ENCODE results near the gene ZNF423. TPM values are rescaled to one million over a fixed set of nuclear protein-coding genes. Genes with fewer than 3 reads are reported as not detected.

The ZNF423 gene
- total RNA-seq, 1 experiment from 2014 or later = not detected

- Histone ChIP-seq H3K27ac (ENCODE audit: low read length) (no peak overlapping the region), H3K27me3 (ENCODE audit: low read length) (no peaks in the 10 kb centered on the region), H3K9me2 (replicated peaks; ENCODE audit: insufficient read depth, low read length) (no peaks in the 10 kb centered on the region), H2AFZ (ENCODE audit: low read length) (no peak overlapping the region), H3K4me1 (ENCODE audit: low read length) (no peaks in the 10 kb centered on the region), H3K9ac (ENCODE audit: low read length) (no peak overlapping the region), H3K4me2 (ENCODE audit: low read depth, low read length, poor library complexity, severe bottlenecking) (no peak overlapping the region), H3K36me3 (ENCODE audit: insufficient read depth, low read length) (no peaks in the 10 kb centered on the region), H3K4me3 (ENCODE audit: low read length) (no peak overlapping the region), H3K79me2 (ENCODE audit: low read length) (no peaks in the 10 kb centered on the region), H4K20me1 (ENCODE audit: insufficient read depth, low read depth, low read length) (no peaks in the 10 kb centered on the region), H3K9me3 (ENCODE audit: low read length) (no peaks in the 10 kb centered on the region)
- DNase-seq = no peak
Measured at GRCh38 chr16:49816875-49817274, 39.0 kb downstream of the ZNF423 start.

- Histone ChIP-seq H3K9ac (ENCODE audit: low read length) (no peak overlapping the region), H4K20me1 (ENCODE audit: insufficient read depth, low read depth, low read length) (no peaks in the 10 kb centered on the region), H3K27ac (ENCODE audit: low read length) (no peak overlapping the region), H3K36me3 (ENCODE audit: insufficient read depth, low read length) (no peaks in the 10 kb centered on the region), H3K4me3 (ENCODE audit: low read length) (no peak overlapping the region), H3K4me2 (ENCODE audit: low read depth, low read length, poor library complexity, severe bottlenecking) (no peak overlapping the region), H3K27me3 (ENCODE audit: low read length) (no peaks in the 10 kb centered on the region), H2AFZ (ENCODE audit: low read length) (no peak overlapping the region), H3K9me2 (replicated peaks; ENCODE audit: insufficient read depth, low read length) (no peaks in the 10 kb centered on the region), H3K4me1 (ENCODE audit: low read length) (no peaks in the 10 kb centered on the region), H3K79me2 (ENCODE audit: low read length) (no peaks in the 10 kb centered on the region), H3K9me3 (ENCODE audit: low read length) (no peaks in the 10 kb centered on the region)
- DNase-seq = no peak
Measured at GRCh38 chr16:49811644-49812334, 44.1 kb downstream of the ZNF423 start.

- no peaks in the 10 kb centered on the region for H3K79me2 ChIP-seq (ENCODE audit: low read length)
- H3K4me1 ChIP-seq (ENCODE audit: low read length) = no peaks in the 10 kb centered on the region
- H3K36me3 ChIP-seq (ENCODE audit: insufficient read depth, low read length) = no peaks in the 10 kb centered on the region
- DNase-seq = no peak
- H3K4me3 ChIP-seq (ENCODE audit: low read length) = no peak overlapping the region
- no peak overlapping the region for H2AFZ ChIP-seq (ENCODE audit: low read length)
- no peaks in the 10 kb centered on the region for H3K9me3 ChIP-seq (ENCODE audit: low read length)
- H4K20me1 ChIP-seq (ENCODE audit: insufficient read depth, low read depth, low read length) = no peaks in the 10 kb centered on the region
- no peak overlapping the region for H3K27ac ChIP-seq (ENCODE audit: low read length)
- no peaks in the 10 kb centered on the region for H3K9me2 ChIP-seq (replicated peaks; ENCODE audit: insufficient read depth, low read length)
- no peak overlapping the region for H3K4me2 ChIP-seq (ENCODE audit: low read depth, low read length, poor library complexity, severe bottlenecking)
- no peak overlapping the region for H3K9ac ChIP-seq (ENCODE audit: low read length)
- no peaks in the 10 kb centered on the region for H3K27me3 ChIP-seq (ENCODE audit: low read length)
Measured at GRCh38 chr16:49810831-49811230, 45.1 kb downstream of the ZNF423 start.

- Histone ChIP-seq H3K27ac (ENCODE audit: low read length) (no peak overlapping the region), H2AFZ (ENCODE audit: low read length) (no peak overlapping the region), H3K36me3 (ENCODE audit: insufficient read depth, low read length) (no peaks in the 10 kb centered on the region), H3K4me3 (ENCODE audit: low read length) (no peak overlapping the region), H3K9ac (ENCODE audit: low read length) (no peak overlapping the region), H3K9me3 (ENCODE audit: low read length) (no peaks in the 10 kb centered on the region), H4K20me1 (ENCODE audit: insufficient read depth, low read depth, low read length) (no peaks in the 10 kb centered on the region), H3K4me1 (ENCODE audit: low read length) (no peaks in the 10 kb centered on the region), H3K9me2 (replicated peaks; ENCODE audit: insufficient read depth, low read length) (no peaks in the 10 kb centered on the region), H3K27me3 (ENCODE audit: low read length) (no peaks in the 10 kb centered on the region), H3K4me2 (ENCODE audit: low read depth, low read length, poor library complexity, severe bottlenecking) (no peak overlapping the region), H3K79me2 (ENCODE audit: low read length) (no peaks in the 10 kb centered on the region)
- no peak for DNase-seq
Measured at GRCh38 chr16:49809561-49809960, 46.4 kb downstream of the ZNF423 start.

- H3K9ac ChIP-seq (ENCODE audit: low read length) = no peak overlapping the region
- no peaks in the 10 kb centered on the region for H3K9me3 ChIP-seq (ENCODE audit: low read length)
- DNase-seq = no peak
- H3K79me2 ChIP-seq (ENCODE audit: low read length) = no peaks in the 10 kb centered on the region
- H3K36me3 ChIP-seq (ENCODE audit: insufficient read depth, low read length) = no peaks in the 10 kb centered on the region
- H3K4me3 ChIP-seq (ENCODE audit: low read length) = no peak overlapping the region
- H3K4me1 ChIP-seq (ENCODE audit: low read length) = no peaks in the 10 kb centered on the region
- H2AFZ ChIP-seq (ENCODE audit: low read length) = no peak overlapping the region
- H3K9me2 ChIP-seq (replicated peaks; ENCODE audit: insufficient read depth, low read length) = no peaks in the 10 kb centered on the region
- no peaks in the 10 kb centered on the region for H3K27me3 ChIP-seq (ENCODE audit: low read length)
- no peak overlapping the region for H3K27ac ChIP-seq (ENCODE audit: low read length)
- no peaks in the 10 kb centered on the region for H4K20me1 ChIP-seq (ENCODE audit: insufficient read depth, low read depth, low read length)
- no peak overlapping the region for H3K4me2 ChIP-seq (ENCODE audit: low read depth, low read length, poor library complexity, severe bottlenecking)
Measured at GRCh38 chr16:49809062-49809461, 46.9 kb downstream of the ZNF423 start.

- DNase-seq = no peak
- H3K4me3 ChIP-seq (ENCODE audit: low read length) = no peak overlapping the region
- no peaks in the 10 kb centered on the region for H3K9me3 ChIP-seq (ENCODE audit: low read length)
- no peaks in the 10 kb centered on the region for H3K9me2 ChIP-seq (replicated peaks; ENCODE audit: insufficient read depth, low read length)
- no peaks in the 10 kb centered on the region for H3K36me3 ChIP-seq (ENCODE audit: insufficient read depth, low read length)
- no peaks in the 10 kb centered on the region for H3K4me1 ChIP-seq (ENCODE audit: low read length)
- no peak overlapping the region for H2AFZ ChIP-seq (ENCODE audit: low read length)
- no peak overlapping the region for H3K4me2 ChIP-seq (ENCODE audit: low read depth, low read length, poor library complexity, severe bottlenecking)
- H3K27me3 ChIP-seq (ENCODE audit: low read length) = no peaks in the 10 kb centered on the region
- H3K27ac ChIP-seq (ENCODE audit: low read length) = no peak overlapping the region
- no peak overlapping the region for H3K9ac ChIP-seq (ENCODE audit: low read length)
- H4K20me1 ChIP-seq (ENCODE audit: insufficient read depth, low read depth, low read length) = no peaks in the 10 kb centered on the region
- H3K79me2 ChIP-seq (ENCODE audit: low read length) = no peaks in the 10 kb centered on the region
Measured at GRCh38 chr16:49806446-49806845, 49.5 kb downstream of the ZNF423 start.

GRCh38 chr16:49801290-49801689 lies 54.6 kb downstream of the ZNF423 start:
- H4K20me1 ChIP-seq (ENCODE audit: insufficient read depth, low read depth, low read length) = no peaks in the 10 kb centered on the region
- no peak overlapping the region for H3K9ac ChIP-seq (ENCODE audit: low read length)
- no peak overlapping the region for H3K4me3 ChIP-seq (ENCODE audit: low read length)
- no peaks in the 10 kb centered on the region for H3K79me2 ChIP-seq (ENCODE audit: low read length)
- no peak overlapping the region for H3K27ac ChIP-seq (ENCODE audit: low read length)
- no peak for DNase-seq
- H3K27me3 ChIP-seq (ENCODE audit: low read length) = no peaks in the 10 kb centered on the region
- no peak overlapping the region for H2AFZ ChIP-seq (ENCODE audit: low read length)
- no peaks in the 10 kb centered on the region for H3K9me2 ChIP-seq (replicated peaks; ENCODE audit: insufficient read depth, low read length)
- no peak overlapping the region for H3K4me2 ChIP-seq (ENCODE audit: low read depth, low read length, poor library complexity, severe bottlenecking)
- H3K36me3 ChIP-seq (ENCODE audit: insufficient read depth, low read length) = no peaks in the 10 kb centered on the region
- no peaks in the 10 kb centered on the region for H3K9me3 ChIP-seq (ENCODE audit: low read length)
- H3K4me1 ChIP-seq (ENCODE audit: low read length) = no peaks in the 10 kb centered on the region

- no peaks in the 10 kb centered on the region for H3K36me3 ChIP-seq (ENCODE audit: insufficient read depth, low read length)
- no peaks in the 10 kb centered on the region for H3K79me2 ChIP-seq (ENCODE audit: low read length)
- no peaks in the 10 kb centered on the region for H3K4me1 ChIP-seq (ENCODE audit: low read length)
- no peaks in the 10 kb centered on the region for H3K9me2 ChIP-seq (replicated peaks; ENCODE audit: insufficient read depth, low read length)
- H3K27me3 ChIP-seq (ENCODE audit: low read length) = no peaks in the 10 kb centered on the region
- no peak overlapping the region for H3K4me3 ChIP-seq (ENCODE audit: low read length)
- no peaks in the 10 kb centered on the region for H4K20me1 ChIP-seq (ENCODE audit: insufficient read depth, low read depth, low read length)
- no peak overlapping the region for H2AFZ ChIP-seq (ENCODE audit: low read length)
- no peak overlapping the region for H3K4me2 ChIP-seq (ENCODE audit: low read depth, low read length, poor library complexity, severe bottlenecking)
- no peak overlapping the region for H3K9ac ChIP-seq (ENCODE audit: low read length)
- no peak overlapping the region for H3K27ac ChIP-seq (ENCODE audit: low read length)
- no peaks in the 10 kb centered on the region for H3K9me3 ChIP-seq (ENCODE audit: low read length)
- DNase-seq = no peak
Measured at GRCh38 chr16:49800876-49801275, 55.0 kb downstream of the ZNF423 start.
